AG09319 (cell line): ENCODE data around the gene CADM1.

Experiments used
- DNase-seq: peaks from one replicate; pipeline ENCODE4 v3.0.0-alpha.2; 2010; ENCODE audit warnings: low read depth; ENCODE audit errors: extremely low read depth
- TF ChIP-seq, protein P1 (sequence below): IDR thresholded peaks from 2 replicates; pipeline ENCODE4 v1.5.1; 2011; ENCODE audit warnings: low read depth, mild to moderate bottlenecking, inconsistent platforms, low read length, moderate library complexity

CADM1 gene

DNA sequence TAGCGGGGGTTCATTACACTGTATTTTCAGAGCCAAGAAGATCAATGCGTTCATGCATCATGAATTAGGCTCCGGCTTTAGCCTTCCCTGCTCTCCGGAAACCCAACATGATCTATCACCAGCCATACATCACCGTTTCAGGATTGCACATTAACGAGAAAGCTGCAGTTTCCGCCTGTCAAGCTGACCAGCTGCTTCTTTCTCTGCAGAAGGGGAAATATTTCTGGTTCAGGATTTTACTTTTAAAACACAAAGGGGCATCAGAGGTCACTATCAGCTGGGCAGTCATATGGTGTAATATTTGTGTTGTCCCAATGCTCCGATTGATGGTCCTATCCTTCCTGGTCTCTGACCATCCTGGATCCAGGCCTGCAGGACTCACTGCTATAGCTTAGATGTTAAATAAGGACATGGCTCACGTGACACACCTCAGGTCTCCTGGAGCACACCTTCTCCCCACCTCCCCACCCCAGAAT is 21.4 kb upstream of the CADM1 start:
- TF ChIP-seq, protein P1, sequence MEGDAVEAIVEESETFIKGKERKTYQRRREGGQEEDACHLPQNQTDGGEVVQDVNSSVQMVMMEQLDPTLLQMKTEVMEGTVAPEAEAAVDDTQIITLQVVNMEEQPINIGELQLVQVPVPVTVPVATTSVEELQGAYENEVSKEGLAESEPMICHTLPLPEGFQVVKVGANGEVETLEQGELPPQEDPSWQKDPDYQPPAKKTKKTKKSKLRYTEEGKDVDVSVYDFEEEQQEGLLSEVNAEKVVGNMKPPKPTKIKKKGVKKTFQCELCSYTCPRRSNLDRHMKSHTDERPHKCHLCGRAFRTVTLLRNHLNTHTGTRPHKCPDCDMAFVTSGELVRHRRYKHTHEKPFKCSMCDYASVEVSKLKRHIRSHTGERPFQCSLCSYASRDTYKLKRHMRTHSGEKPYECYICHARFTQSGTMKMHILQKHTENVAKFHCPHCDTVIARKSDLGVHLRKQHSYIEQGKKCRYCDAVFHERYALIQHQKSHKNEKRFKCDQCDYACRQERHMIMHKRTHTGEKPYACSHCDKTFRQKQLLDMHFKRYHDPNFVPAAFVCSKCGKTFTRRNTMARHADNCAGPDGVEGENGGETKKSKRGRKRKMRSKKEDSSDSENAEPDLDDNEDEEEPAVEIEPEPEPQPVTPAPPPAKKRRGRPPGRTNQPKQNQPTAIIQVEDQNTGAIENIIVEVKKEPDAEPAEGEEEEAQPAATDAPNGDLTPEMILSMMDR: no peak
- DNase-seq: no peak

- TF ChIP-seq, protein P1: no peak
- DNase-seq: no peak
Observed at GRCh38 chr11:115524572-115524971, 20.4 kb upstream of the CADM1 start.

DNA sequence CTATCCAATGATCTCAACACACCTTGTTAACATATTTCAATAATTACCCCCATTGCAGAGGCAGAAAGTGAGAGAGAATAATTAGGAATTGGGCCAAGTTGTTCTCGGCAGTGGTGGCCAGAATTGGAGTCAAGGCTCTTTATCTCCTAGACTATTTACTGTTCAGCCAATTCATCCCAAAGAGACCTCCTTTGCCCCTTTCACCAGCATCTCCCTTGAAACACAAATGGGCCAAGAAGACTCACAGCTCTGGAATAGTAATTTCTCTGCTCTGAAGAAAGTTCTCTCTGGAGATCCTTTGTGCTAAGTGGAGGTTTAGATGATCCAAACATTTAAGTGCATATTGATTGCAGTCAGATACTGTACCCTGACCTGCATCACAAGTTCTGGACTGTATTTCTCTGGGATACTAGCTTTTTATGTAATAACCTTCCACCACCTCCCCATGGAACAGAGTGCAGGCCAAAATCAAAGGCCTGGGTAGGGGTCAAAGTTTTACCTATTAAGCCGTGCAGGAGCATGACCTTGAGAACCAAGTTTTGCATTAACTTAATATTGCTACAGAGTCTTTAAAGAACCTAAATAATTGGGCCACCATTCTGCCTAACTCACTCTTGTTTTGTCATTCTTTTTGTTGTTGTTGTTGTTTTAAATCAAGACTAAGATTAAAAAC is 19.6 kb upstream of the CADM1 start:
- DNase-seq: no peak
- TF ChIP-seq, protein P1: no peak

DNA sequence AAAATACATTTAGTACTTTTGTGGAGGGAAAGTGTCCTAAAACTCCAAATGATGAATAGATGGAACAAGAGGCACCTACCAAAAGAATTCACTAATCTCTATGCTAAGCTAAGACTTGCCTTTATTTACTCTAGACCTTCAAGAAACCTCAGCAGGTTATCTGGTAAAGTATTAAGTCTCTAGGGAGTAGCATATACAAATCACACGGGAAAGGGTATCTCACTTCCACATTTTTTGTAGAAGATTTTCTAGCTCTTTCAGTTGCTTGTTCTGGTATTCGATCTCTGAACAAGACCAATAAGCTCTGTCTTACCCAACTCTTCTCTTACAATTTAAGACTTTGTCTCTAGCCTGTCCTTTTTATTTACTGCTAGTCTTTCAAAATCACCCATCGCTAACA is 18.1 kb upstream of the CADM1 start:
- TF ChIP-seq, protein P1: no peak
- DNase-seq: no peak

DNA sequence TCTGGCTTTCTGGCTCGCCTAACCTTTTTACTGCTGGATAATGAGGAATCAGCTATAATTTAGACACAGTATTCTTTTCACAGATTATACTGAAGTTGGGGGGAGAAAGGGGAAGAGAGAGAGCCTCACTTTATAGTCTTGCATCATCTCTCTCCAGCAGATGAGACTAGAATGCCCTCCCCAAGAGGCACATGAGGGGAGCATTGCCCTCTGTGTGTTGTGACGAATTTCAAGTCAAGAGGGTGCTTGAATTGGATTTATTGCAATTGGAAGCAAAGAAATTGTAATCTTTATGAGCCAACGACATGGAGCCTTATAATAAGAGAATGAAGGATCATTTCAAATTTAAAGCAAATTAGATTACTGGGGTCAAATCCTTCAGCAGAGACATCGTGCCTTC is 17.6 kb upstream of the CADM1 start:
- TF ChIP-seq, protein P1: no peak
- no peak for DNase-seq

DNA sequence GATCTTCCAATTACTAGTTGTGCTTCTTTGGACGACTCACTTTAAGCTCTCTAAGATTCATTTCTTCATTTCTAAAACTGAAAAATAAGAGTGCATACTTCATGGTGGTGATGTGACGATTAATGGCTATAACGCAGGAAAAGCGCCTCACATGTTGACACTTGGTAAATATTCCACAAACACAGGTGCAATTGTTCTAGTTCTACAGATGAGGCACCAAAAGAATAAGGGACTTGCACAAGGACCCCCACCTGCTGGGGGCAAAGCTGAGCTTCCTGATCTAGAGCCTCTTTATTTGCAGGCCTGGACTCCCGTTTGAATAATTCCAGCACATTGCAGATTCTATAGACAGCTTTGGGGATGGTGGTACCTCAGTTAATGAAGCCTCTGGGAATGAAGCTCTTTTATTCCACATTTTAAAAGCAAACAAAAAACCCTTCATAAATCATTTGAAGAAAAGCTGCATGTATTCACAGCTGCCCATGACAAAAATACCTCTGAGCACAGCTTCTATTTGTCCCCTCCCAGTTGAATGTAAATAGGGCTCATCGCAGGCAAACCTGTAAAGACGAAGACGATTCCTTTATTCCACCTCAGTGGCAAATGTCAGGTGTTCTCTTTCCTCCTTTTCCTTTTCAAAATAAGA is 14.9 kb upstream of the CADM1 start:
- DNase-seq: no peak
- TF ChIP-seq, protein P1: no peak

- TF ChIP-seq, protein P1: no peak
- DNase-seq: no peak
Observed at GRCh38 chr11:115515647-115516395, 11.6 kb upstream of the CADM1 start.
